Common myeloid progenitor, CD34-positive (primary cell): ENCODE results near the gene SCN4A.
A peak's percentile ranks its signal among the peaks of the same experiment; 100 is the strongest.
"Not testable (repeated sequence)": the region's sequence is repeated elsewhere in the genome, so short reads cannot be mapped to it uniquely, and the experiment has no call there.

Source experiments
- CTCF ChIA-PET: fragments of 350-600 bp; sonication (Branson Sonifier 250); formaldehyde crosslinking; loops from one replicate; lab custom pipeline; 2021; ENCODE audit warnings: antibody characterized with exemption; lab: Charles Lee
- POLR2A ChIA-PET: fragments of 350-600 bp; sonication (Branson Sonifier 250); formaldehyde crosslinking; loops from one replicate; lab custom pipeline; 2021; ENCODE audit warnings: antibody characterized with exemption; lab: Charles Lee
- DNase-seq, 3 donors: peaks; one replicate each; pipeline versions ENCODE4 v3.0.0 to v3.0.0-alpha.2; 2013
- H3K27ac ChIP-seq, 2 experiments: 1 replicate in 1 of 2; 2 replicates in 1 of 2; pipeline ENCODE4 v1.7.0; 2013; ENCODE audit warnings: inconsistent platforms in 2 of 2, low read length in 2 of 2, mild to moderate bottlenecking in 2 of 2, low read depth in 1 of 2, moderate library complexity in 1 of 2; ENCODE audit not compliant: severe bottlenecking in 2 of 2, insufficient read depth in 1 of 2, poor library complexity in 1 of 2
- H3K27me3 ChIP-seq, 5 experiments: replicated peaks in 2 of 5; 1 replicate in 3 of 5; 2 replicates in 2 of 5; pipeline versions ENCODE4 v1.6.1 to v1.7.0; 2013; ENCODE audit warnings: low read length in 4 of 5, mild to moderate bottlenecking in 2 of 5, moderate library complexity in 2 of 5, inconsistent platforms in 1 of 5; ENCODE audit not compliant: insufficient read depth in 5 of 5, control insufficient read depth in 4 of 5
- H3K36me3 ChIP-seq, 4 experiments: 1 replicate in 2 of 4; 2 replicates in 2 of 4; pipeline versions ENCODE4 v1.6.1 to v1.7.0; 2013; ENCODE audit warnings: low read length in 3 of 4, control low read depth in 1 of 4, mild to moderate bottlenecking in 1 of 4; ENCODE audit not compliant: control insufficient read depth in 4 of 4, insufficient read depth in 4 of 4
- H3K4me1 ChIP-seq, 4 experiments: 1 replicate in 3 of 4; 2 replicates in 1 of 4; pipeline versions ENCODE4 v1.6.1 to v1.7.1; 2013; ENCODE audit warnings: low read length in 3 of 4, mild to moderate bottlenecking in 3 of 4, control low read depth in 1 of 4, inconsistent platforms in 1 of 4, moderate library complexity in 1 of 4; ENCODE audit not compliant: control insufficient read depth in 4 of 4, insufficient read depth in 4 of 4; ENCODE audit errors: control extremely low read depth in 1 of 4
- H3K4me3 ChIP-seq, 7 experiments: 1 replicate in 4 of 7; 2 replicates in 3 of 7; pipeline versions ENCODE4 v1.5.1 to v1.7.0; 2013; ENCODE audit warnings: mild to moderate bottlenecking in 7 of 7, low read length in 6 of 7, moderate library complexity in 6 of 7, inconsistent platforms in 2 of 7, low read depth in 2 of 7, control low read depth in 1 of 7; ENCODE audit not compliant: insufficient read depth in 4 of 7, control insufficient read depth in 1 of 7; ENCODE audit errors: extremely low read depth in 1 of 7
- H3K9me3 ChIP-seq, 5 experiments: 1 replicate in 4 of 5; 2 replicates in 1 of 5; pipeline versions ENCODE4 v1.6.1 to v1.7.1; 2013; ENCODE audit warnings: low read length in 4 of 5, mild to moderate bottlenecking in 2 of 5, inconsistent platforms in 1 of 5, low read depth in 1 of 5, moderate library complexity in 1 of 5; ENCODE audit not compliant: control insufficient read depth in 4 of 5, insufficient read depth in 2 of 5; ENCODE audit errors: control extremely low read depth in 1 of 5
- WGBS: methylation state at CpG from one replicate; pipeline ENCODE4 v1.1.5; 2013; ENCODE audit not compliant: insufficient coverage; 5-methylcytosine and 5-hydroxymethylcytosine counted together

The SCN4A gene

GRCh38 chr17:63928172-63928666, 44.5 kb downstream of the SCN4A start:
- Histone ChIP-seq H3K27me3 (no peaks in the 10 kb centered on the region), H3K36me3 (peaks cover 2 to 28% (median 13%) of the 10 kb centered on the region in 4 experiments), H3K4me1 (peaks cover 0 to 27% (median 25%) of the 10 kb centered on the region in 4 experiments), H3K4me3 (no peak overlapping the region), H3K27ac (no peak overlapping the region), H3K9me3 (no peaks in the 10 kb centered on the region)
- DNase-seq, result no peak
- POLR2A ChIA-PET, result no interaction called here
- CTCF ChIA-PET, result interaction anchor here (0.7 to 7.3 kb wide), 8 partner anchors 8 to 205 kb away, joined by 3 to 63 read pairs (median 4); partner anchors contain the start of gene GH1
- WGBS, result 82% methylated on average over 8 of the region's 10 CpGs

- H3K4me1 ChIP-seq, result peaks cover 0 to 21% (median 20%) of the 10 kb centered on the region in 4 experiments
- no peak for DNase-seq
- ChIA-PET POLR2A (no interaction called here), CTCF (interaction anchor here (0.7 to 7.3 kb wide), 8 partner anchors 8 to 206 kb away, joined by 3 to 63 read pairs (median 4); partner anchors contain the start of gene GH1)
- no peaks in the 10 kb centered on the region for H3K27me3 ChIP-seq
- H3K36me3 ChIP-seq, result peaks cover 2 to 28% (median 13%) of the 10 kb centered on the region in 4 experiments
- WGBS, result 82% methylated on average over 7 of the region's 8 CpGs
- no peaks in the 10 kb centered on the region for H3K9me3 ChIP-seq
- no peak overlapping the region for H3K27ac ChIP-seq
- H3K4me3 ChIP-seq, result no peak overlapping the region
Observed at GRCh38 chr17:63927464-63928171, 45.1 kb downstream of the SCN4A start.

GRCh38 chr17:63926164-63926563, 46.6 kb downstream of the SCN4A start:
- Histone ChIP-seq H3K27me3 (no peaks in the 10 kb centered on the region), H3K36me3 (peaks cover 2 to 28% (median 13%) of the 10 kb centered on the region in 4 experiments), H3K27ac (no peak overlapping the region), H3K9me3 (no peaks in the 10 kb centered on the region), H3K4me3 (no peak overlapping the region), H3K4me1 (peaks cover 0 to 7% (median 5%) of the 10 kb centered on the region in 4 experiments)
- CTCF ChIA-PET, result interaction anchor here (1.8 kb wide), 1 partner anchor 64 kb away, joined by 8 read pairs; no protein-coding TSS in a partner anchor
- WGBS, result 100% methylated on average over 1 of the region's 2 CpGs
- POLR2A ChIA-PET, result no interaction called here
- no peak for DNase-seq

- Histone ChIP-seq H3K4me3 (no peak overlapping the region), H3K36me3 (peaks cover 2 to 28% (median 13%) of the 10 kb centered on the region in 4 experiments), H3K4me1 (peaks cover 0 to 2% (median under 1%) of the 10 kb centered on the region in 4 experiments), H3K27me3 (no peaks in the 10 kb centered on the region), H3K9me3 (no peaks in the 10 kb centered on the region), H3K27ac (no peak overlapping the region)
- CTCF ChIA-PET, result interaction anchor here (1.8 to 2.0 kb wide), 2 partner anchors 65 to 103 kb away, joined by 5 to 8 read pairs; no protein-coding TSS in a partner anchor
- POLR2A ChIA-PET, result no interaction called here
- WGBS, result 38% methylated on average over 2 of the region's 5 CpGs
- DNase-seq, result peak in 2 of 3 donors; percentile 24 to 30
Observed at GRCh38 chr17:63925615-63926014, 47.1 kb downstream of the SCN4A start.

GRCh38 chr17:63922402-63922801, 50.3 kb downstream of the SCN4A start:
- CTCF ChIA-PET, result interaction anchor here (1.0 to 5.8 kb wide), 7 partner anchors 9 to 102 kb away, joined by 3 to 63 read pairs (median 4); partner anchors contain the start of genes CD79B, CSHL1 and ICAM2
- WGBS, result 84% methylated on average over 5 of the region's 9 CpGs
- H3K36me3 ChIP-seq, DNase-seq, H3K27me3 ChIP-seq, H3K9me3 ChIP-seq, H3K4me3 ChIP-seq, POLR2A ChIA-PET, H3K27ac ChIP-seq, H3K4me1 ChIP-seq: not testable (repeated sequence)

GRCh38 chr17:63920779-63921178, 51.9 kb downstream of the SCN4A start:
- H3K4me1 ChIP-seq, DNase-seq, POLR2A ChIA-PET, H3K36me3 ChIP-seq, H3K27ac ChIP-seq, H3K4me3 ChIP-seq, H3K27me3 ChIP-seq, H3K9me3 ChIP-seq: not testable (repeated sequence)
- CTCF ChIA-PET, result interaction anchor here (0.8 to 5.8 kb wide), 16 partner anchors 10 to 212 kb away, joined by 3 to 100 read pairs (median 10); partner anchors contain the start of genes CD79B and ERN1
- WGBS, result 100% methylated on average over 3 of the region's 5 CpGs

GRCh38 chr17:63920050-63920449, 52.7 kb downstream of the SCN4A start:
- not testable (repeated sequence) for DNase-seq, H3K9me3 ChIP-seq, H3K4me1 ChIP-seq, H3K27me3 ChIP-seq, H3K4me3 ChIP-seq, H3K27ac ChIP-seq, H3K36me3 ChIP-seq
- ChIA-PET CTCF (interaction anchor here (0.8 to 5.8 kb wide), 30 partner anchors 11 to 213 kb away, joined by 3 to 100 read pairs (median 6); partner anchors contain the start of genes CD79B and ERN1), POLR2A (interaction anchor here (0.6 kb wide), 1 partner anchor 12 kb away, joined by 3 read pairs; the partner anchor contains the start of gene CD79B)
- WGBS, result 91% methylated on average over 3 of the region's 6 CpGs
